ENCODE data around the gene THRAP3. TPM values are rescaled to one million over a fixed set of nuclear protein-coding genes. Genes with fewer than 3 reads are reported as not detected.

The THRAP3 gene
- total RNA-seq, 1 experiment from 2014 or later = 55.7 TPM

DNA sequence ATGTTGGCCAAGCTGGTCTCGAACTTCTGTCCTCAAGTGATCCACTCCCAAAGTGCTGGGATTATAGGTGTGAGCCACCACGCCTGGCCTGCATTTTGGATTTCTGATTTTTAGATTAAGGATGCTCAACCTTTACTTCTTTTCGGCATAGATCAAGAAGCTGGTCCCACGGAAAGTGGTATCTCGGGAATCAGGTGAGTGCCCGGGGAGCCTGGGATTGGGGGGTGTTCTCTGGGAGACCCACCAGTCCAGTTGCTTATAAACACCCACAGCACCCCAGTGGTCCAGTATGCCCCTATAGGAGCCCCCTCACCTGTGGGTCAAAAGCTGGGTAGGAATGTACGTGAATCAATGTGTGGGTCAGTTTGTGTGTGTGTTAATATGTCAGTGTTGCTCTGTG, 85.2 kb downstream of the THRAP3 start:
- Histone ChIP-seq H3K27me3 (ENCODE audit: low read length) (no peaks in the 10 kb centered on the region), H3K9me3 (ENCODE audit: low read length) (no peaks in the 10 kb centered on the region), H3K4me1 (ENCODE audit: insufficient read depth, low read length) (peaks cover 21% of the 10 kb centered on the region), H3K27ac (ENCODE audit: low read length) (no peak overlapping the region), H3K9ac (ENCODE audit: low read length) (no peak overlapping the region), H3K36me3 (ENCODE audit: low read depth, low read length) (no peaks in the 10 kb centered on the region; the same call in 1 of the 2 replicates), H3K9me2 (replicated peaks; ENCODE audit: low read length) (no peaks in the 10 kb centered on the region), H3F3A (ENCODE audit: low read length, unreplicated experiment) (no peaks in the 10 kb centered on the region), H2AFZ (ENCODE audit: low read length) (no peak overlapping the region), H3K4me3 (ENCODE audit: low read length) (no peak overlapping the region), H4K20me1 (ENCODE audit: low read length) (no peaks in the 10 kb centered on the region), H3K79me2 (ENCODE audit: low read length) (peaks cover 14% of the 10 kb centered on the region), H3K4me2 (ENCODE audit: low read length) (no peak overlapping the region)
- DNase-seq = no peak
- ChIA-PET CTCF (no interaction called here), POLR2A (ENCODE audit: unreplicated experiment) (interaction anchor here (0.6 kb wide), 1 partner anchor 9 kb away, joined by 4 read pairs; no protein-coding TSS in a partner anchor)
- TF ChIP-seq EZH2phosphoT487 (IDR thresholded peaks at IDR 0.05; ENCODE audit: borderline replicate concordance, low read length) (no peak), CTCF (conservative IDR thresholded peaks at IDR 0.05; ENCODE audit: low read depth, low read length) (no peak), EZH2 (IDR thresholded peaks at IDR 0.05; ENCODE audit: low read length, unreplicated experiment) (no peak)
- BruUV-seq (replicated peaks) = no TSS peak
- no peak for ATAC-seq
- intact Hi-C loops (cut with micrococcal nuclease) = no loop called here

GRCh38 chr1:36320291-36320761, 96.1 kb downstream of the THRAP3 start:
- no peaks in the 10 kb centered on the region for H3K9me3 ChIP-seq (ENCODE audit: low read length)
- no peak overlapping the region for H3K9ac ChIP-seq (ENCODE audit: low read length)

DNA sequence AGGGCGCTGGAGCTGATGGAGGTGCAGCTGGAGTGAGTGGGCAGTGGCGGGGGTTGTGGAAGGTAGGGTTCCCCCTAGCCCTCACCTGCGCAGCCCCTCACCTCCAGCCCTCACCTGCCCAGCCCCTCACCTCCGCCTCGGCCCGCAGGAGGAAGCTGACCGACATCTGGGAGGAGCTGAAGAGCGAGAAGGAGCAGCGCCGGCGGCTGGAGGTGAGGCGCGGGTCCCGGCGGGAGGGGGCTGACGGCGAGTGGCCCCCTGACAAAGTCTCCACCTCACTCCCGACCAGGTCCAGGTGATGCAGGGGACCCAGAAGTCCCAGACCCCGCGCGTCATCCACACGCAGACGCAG, 96.5 kb downstream of the THRAP3 start:
- no peak overlapping the region for H2AFZ ChIP-seq (ENCODE audit: low read length)
- H3K4me1 ChIP-seq (ENCODE audit: insufficient read depth, low read length) = peaks cover 9% of the 10 kb centered on the region
- H4K20me1 ChIP-seq (ENCODE audit: low read length) = no peaks in the 10 kb centered on the region
- H3K4me2 ChIP-seq (ENCODE audit: low read length) = no peak overlapping the region
- POLR2A ChIA-PET (ENCODE audit: unreplicated experiment) = no interaction called here
- CTCF ChIA-PET = no interaction called here
- ATAC-seq = no peak
- H3K27ac ChIP-seq (ENCODE audit: low read length) = no peak overlapping the region
- H3K4me3 ChIP-seq (ENCODE audit: low read length) = no peak overlapping the region
- TF ChIP-seq EZH2phosphoT487 (IDR thresholded peaks at IDR 0.05; ENCODE audit: borderline replicate concordance, low read length) (no peak), CTCF (conservative IDR thresholded peaks at IDR 0.05; ENCODE audit: low read depth, low read length) (no peak), EZH2 (IDR thresholded peaks at IDR 0.05; ENCODE audit: low read length, unreplicated experiment) (no peak)
- no peak for DNase-seq
- intact Hi-C loops (cut with micrococcal nuclease) = no loop called here
- H3K9ac ChIP-seq (ENCODE audit: low read length) = no peak overlapping the region
- no peaks in the 10 kb centered on the region for H3K27me3 ChIP-seq (ENCODE audit: low read length)
- no peaks in the 10 kb centered on the region for H3F3A ChIP-seq (ENCODE audit: low read length, unreplicated experiment)
- H3K9me3 ChIP-seq (ENCODE audit: low read length) = no peaks in the 10 kb centered on the region
- H3K36me3 ChIP-seq (ENCODE audit: low read depth, low read length) = no peaks in the 10 kb centered on the region
- H3K9me2 ChIP-seq (replicated peaks; ENCODE audit: low read length) = no peaks in the 10 kb centered on the region
- H3K79me2 ChIP-seq (ENCODE audit: low read length) = no peaks in the 10 kb centered on the region
- BruUV-seq (replicated peaks) = no TSS peak

More at GRCh38 chr1:36320291-36320761, 96.1 kb downstream of the THRAP3 start:
- H4K20me1 ChIP-seq (ENCODE audit: low read length) = no peaks in the 10 kb centered on the region
- H3K27ac ChIP-seq (ENCODE audit: low read length) = no peak overlapping the region
- no peaks in the 10 kb centered on the region for H3F3A ChIP-seq (ENCODE audit: low read length, unreplicated experiment)
- H3K4me2 ChIP-seq (ENCODE audit: low read length) = no peak overlapping the region
- H3K27me3 ChIP-seq (ENCODE audit: low read length) = no peaks in the 10 kb centered on the region
- H3K9me2 ChIP-seq (replicated peaks; ENCODE audit: low read length) = no peaks in the 10 kb centered on the region
- TF ChIP-seq CTCF (conservative IDR thresholded peaks at IDR 0.05; ENCODE audit: low read depth, low read length) (no peak), EZH2 (IDR thresholded peaks at IDR 0.05; ENCODE audit: low read length, unreplicated experiment) (no peak)
- no peak overlapping the region for H3K4me3 ChIP-seq (ENCODE audit: low read length)
- no peaks in the 10 kb centered on the region for H3K36me3 ChIP-seq (ENCODE audit: low read depth, low read length)
- BruUV-seq (replicated peaks) = no TSS peak
- ChIA-PET CTCF (no interaction called here), POLR2A (ENCODE audit: unreplicated experiment) (no interaction called here)
- peaks cover 9% of the 10 kb centered on the region for H3K4me1 ChIP-seq (ENCODE audit: insufficient read depth, low read length)
- no peaks in the 10 kb centered on the region for H3K79me2 ChIP-seq (ENCODE audit: low read length)
- H2AFZ ChIP-seq (ENCODE audit: low read length) = no peak overlapping the region
- intact Hi-C loops (cut with micrococcal nuclease) = no loop called here
- DNase-seq (no peak), ATAC-seq (no peak)

Data from PC-3 (cell line).